HG03103 (cell line): ENCODE data around the gene SMIM12.

Experiments used
- ATAC-seq: cut with Tn5 transposase; IDR thresholded peaks from one replicate; pipeline ENCODE4 v1.9.1; 2021; ENCODE audit warnings: low read depth; ENCODE audit not compliant: unreplicated experiment

The SMIM12 gene

GRCh38 chr1:34808051-34808810, 51.3 kb downstream of the SMIM12 start:
- ATAC-seq: no peak

DNA sequence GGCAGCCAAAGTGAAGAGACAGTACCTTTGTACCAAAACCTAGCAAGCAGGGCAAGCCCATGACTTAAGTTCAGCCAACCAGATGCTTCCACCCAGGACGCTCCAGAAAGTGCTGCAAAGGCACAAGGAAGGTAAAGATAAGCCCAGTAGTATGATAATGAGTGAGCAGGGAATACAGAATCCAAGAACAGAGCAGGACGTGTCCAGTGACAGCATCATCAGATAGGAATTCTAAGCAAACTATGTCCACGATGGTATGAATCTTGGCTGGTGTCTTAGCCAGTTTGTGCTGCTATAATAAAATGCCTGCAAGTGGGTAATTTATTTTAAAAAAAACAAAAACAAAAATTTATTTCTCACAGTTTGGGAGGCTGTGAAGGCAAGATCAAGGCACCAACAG, 53.2 kb downstream of the SMIM12 start:
- no peak for ATAC-seq

GRCh38 chr1:34803770-34804169, 55.8 kb downstream of the SMIM12 start:
- no peak for ATAC-seq
